Measurements from ENCODE around the gene NFATC2IP.

DNA sequence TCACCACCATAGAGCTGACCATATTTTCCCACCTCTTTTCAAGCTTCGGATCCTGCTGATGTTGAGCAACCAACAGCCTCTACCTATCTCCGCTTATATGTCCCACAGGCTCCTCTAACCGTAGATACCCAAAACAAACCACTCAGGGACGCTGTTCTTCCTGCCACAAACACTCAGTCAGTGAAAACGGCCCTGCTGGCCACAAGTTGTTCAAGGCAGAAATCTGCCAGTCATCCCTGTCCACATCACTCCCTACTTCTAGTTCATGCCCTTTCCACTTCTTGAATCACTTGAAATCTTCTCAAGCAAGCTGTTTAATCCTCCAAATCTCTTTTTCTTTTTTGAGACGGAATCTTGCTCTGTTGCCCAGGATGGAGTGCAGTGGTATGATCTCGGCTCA is 33.6 kb upstream of the NFATC2IP start:
- TF ChIP-seq, protein P1, sequence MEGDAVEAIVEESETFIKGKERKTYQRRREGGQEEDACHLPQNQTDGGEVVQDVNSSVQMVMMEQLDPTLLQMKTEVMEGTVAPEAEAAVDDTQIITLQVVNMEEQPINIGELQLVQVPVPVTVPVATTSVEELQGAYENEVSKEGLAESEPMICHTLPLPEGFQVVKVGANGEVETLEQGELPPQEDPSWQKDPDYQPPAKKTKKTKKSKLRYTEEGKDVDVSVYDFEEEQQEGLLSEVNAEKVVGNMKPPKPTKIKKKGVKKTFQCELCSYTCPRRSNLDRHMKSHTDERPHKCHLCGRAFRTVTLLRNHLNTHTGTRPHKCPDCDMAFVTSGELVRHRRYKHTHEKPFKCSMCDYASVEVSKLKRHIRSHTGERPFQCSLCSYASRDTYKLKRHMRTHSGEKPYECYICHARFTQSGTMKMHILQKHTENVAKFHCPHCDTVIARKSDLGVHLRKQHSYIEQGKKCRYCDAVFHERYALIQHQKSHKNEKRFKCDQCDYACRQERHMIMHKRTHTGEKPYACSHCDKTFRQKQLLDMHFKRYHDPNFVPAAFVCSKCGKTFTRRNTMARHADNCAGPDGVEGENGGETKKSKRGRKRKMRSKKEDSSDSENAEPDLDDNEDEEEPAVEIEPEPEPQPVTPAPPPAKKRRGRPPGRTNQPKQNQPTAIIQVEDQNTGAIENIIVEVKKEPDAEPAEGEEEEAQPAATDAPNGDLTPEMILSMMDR (IDR thresholded peaks at IDR 0.05) = no peak
- no peak for TF ChIP-seq POLR2A (IDR thresholded peaks at IDR 0.05)

Measured in esophagus squamous epithelium (tissue), 4 donors.